Right lobe of liver (tissue), 6 donors: ENCODE measurements around the gene ITPR3. TPM values are rescaled to one million over a fixed set of nuclear protein-coding genes. Genes with fewer than 3 reads are reported as not detected.

Experiments used
- ATAC-seq, 4 donors: fragments of 200-7000 bp; cut with Tn5 transposase; one replicate each; pipeline ENCODE4 v1.9.1; 2020; ENCODE audit warnings: mild to moderate bottlenecking in 4 of 4, moderate library complexity in 4 of 4
- DNase-seq, 3 donors: peaks; one replicate each; pipeline ENCODE4 v3.0.0-alpha.2; 2020
- H3K27ac ChIP-seq, 3 donors: fragments of 200-600 bp; one replicate each; pipeline ENCODE4 v1.8.0; 2022
- H3K27me3 ChIP-seq, 2 donors: fragments of 200-600 bp; one replicate each; pipeline ENCODE4 v1.8.0; 2022
- H3K36me3 ChIP-seq, 4 donors: fragments of 200-600 bp; sonication (generic) in 1 of 4; one replicate each; pipeline versions ENCODE4 v1.5.1 to v1.8.0; 2017 to 2022; ENCODE audit warnings: control low read depth in 1 of 4
- H3K4me1 ChIP-seq, 4 donors: fragments of 200-600 bp; sonication (generic) in 1 of 4; one replicate each; pipeline versions ENCODE4 v1.5.1 to v1.8.0; 2017 to 2022; ENCODE audit warnings: control low read depth in 1 of 4
- H3K4me3 ChIP-seq, 3 donors: fragments of 200-600 bp; one replicate each; pipeline ENCODE4 v1.8.0; 2022
- H3K9me3 ChIP-seq, 4 donors: fragments of 200-600 bp; sonication (generic) in 1 of 4; one replicate each; pipeline versions ENCODE4 v1.5.1 to v1.8.0; 2017 to 2022; ENCODE audit warnings: control low read depth in 1 of 4
- CTCF ChIP-seq, 4 donors: fragments of 200-600 bp in 3 of 4; fragments of 450-650 bp in 1 of 4; IDR thresholded peaks; one replicate each; pipeline versions ENCODE4 v1.5.1 to v1.8.0; 2016 to 2022; ENCODE audit warnings: antibody characterized with exemption in 4 of 4, mild to moderate bottlenecking in 2 of 4
- POLR2A ChIP-seq: fragments of 450-650 bp; IDR thresholded peaks from one replicate; pipeline ENCODE4 v1.6.1; 2017; ENCODE audit warnings: antibody characterized with exemption, mild to moderate bottlenecking
- WGBS: methylation state at CpG from one replicate; pipeline ENCODE4 v1.1.6; 2018; ENCODE audit warnings: low coverage, low lambda C conversion rate; ENCODE audit not compliant: insufficient coverage; ENCODE audit errors: missing lambda C conversion rate; 5-methylcytosine and 5-hydroxymethylcytosine counted together
- intact Hi-C, 2 donors: fragments of 100-400 bp; cut with DNase I; formaldehyde crosslinking; loops; one replicate each; pipeline versions ENCODE4 v1.11.2 to v1.14.1; 2022
- total RNA-seq, 6 experiments: library from RNA; depleted of rRNA in 2 of 6; stranded (reverse); fragments of >200 nt in 2 of 6; fragmentation: NEBNext Ultra II Directional in 3 of 6; extraction: Animal tissue kit (Norgen Biotek cat#: 25700) in 3 of 6; gene quantifications; one replicate each; pipeline versions ENCODE4 v1.1.0 to v1.2.4, GENCODE V29; 2016 to 2023
- donor health status: DM: no; HTN: yes; CAD: no.
- donor health status: DM: no; HTN: no; CAD: no.
- donor health status: DM: no; HTN: no; CAD: no.
- donor health status: DM: no; HTN: yes; CAD: no.
- donor health status: DM: no; HTN: yes; CAD: no.

ITPR3 gene
- total RNA-seq, 6 experiments from 2014 or later = 0.79 to 3.5 (median 1.6) TPM

- no peaks in the 10 kb centered on the region for H3K9me3 ChIP-seq
- WGBS = 47% methylated on average over 3 of the region's 3 CpGs
- ATAC-seq = no peak
- H3K36me3 ChIP-seq = no peaks in the 10 kb centered on the region
- peaks cover 0 to 23% (median 0%) of the 10 kb centered on the region in 4 donors for H3K4me1 ChIP-seq
- intact Hi-C loops = no loop called here
- H3K27me3 ChIP-seq = no peaks in the 10 kb centered on the region
- no peak for DNase-seq
- TF ChIP-seq CTCF (IDR thresholded peaks at IDR 0.05) (no peak), POLR2A (no peak)
- no peak overlapping the region for H3K27ac ChIP-seq
- no peak overlapping the region for H3K4me3 ChIP-seq
These were observed 102.4 kb downstream of the ITPR3 start for GRCh38 chr6:33723371-33724085.

- DNase-seq (peak in 1 of 3 donors; percentile 64), ATAC-seq (peak in 1 of 4 donors; percentile 34)
- Histone ChIP-seq H3K4me3 (no peak overlapping the region), H3K27ac (no peak overlapping the region), H3K4me1 (peaks cover 0 to 23% (median 0%) of the 10 kb centered on the region in 4 donors), H3K36me3 (no peaks in the 10 kb centered on the region), H3K9me3 (no peaks in the 10 kb centered on the region), H3K27me3 (no peaks in the 10 kb centered on the region)
- 82% methylated on average over 11 of the region's 13 CpGs for WGBS
- intact Hi-C loops = no loop called here
- TF ChIP-seq POLR2A = no peak
- TF ChIP-seq CTCF (IDR thresholded peaks at IDR 0.05) = no peak
These were observed 103.2 kb downstream of the ITPR3 start for GRCh38 chr6:33724102-33725023.

GRCh38 chr6:33725222-33725621 is 104.1 kb downstream of the ITPR3 start:
- WGBS = no CpG with 5 or more reads among the region's 14 CpGs
- intact Hi-C loops = no loop called here
- TF ChIP-seq POLR2A (no peak), CTCF (IDR thresholded peaks at IDR 0.05) (no peak)
- H3K9me3 ChIP-seq = no peaks in the 10 kb centered on the region
- no peak overlapping the region for H3K4me3 ChIP-seq
- peaks cover 0 to 23% (median 0%) of the 10 kb centered on the region in 4 donors for H3K4me1 ChIP-seq
- H3K36me3 ChIP-seq = no peaks in the 10 kb centered on the region
- DNase-seq = peak in 1 of 3 donors; percentile 44
- no peak for ATAC-seq
- no peak overlapping the region for H3K27ac ChIP-seq
- no peaks in the 10 kb centered on the region for H3K27me3 ChIP-seq

- Histone ChIP-seq H3K27ac (no peak overlapping the region), H3K27me3 (no peaks in the 10 kb centered on the region), H3K36me3 (no peaks in the 10 kb centered on the region), H3K4me1 (peaks cover 0 to 19% (median 0%) of the 10 kb centered on the region in 4 donors), H3K4me3 (no peak overlapping the region), H3K9me3 (no peaks in the 10 kb centered on the region)
- WGBS = 88% methylated on average over 6 of the region's 7 CpGs
- intact Hi-C loops = no loop called here
- TF ChIP-seq CTCF (IDR thresholded peaks at IDR 0.05) (no peak), POLR2A (no peak)
- peak in 1 of 3 donors; percentile 13 for DNase-seq
- ATAC-seq = no peak
These were observed 105.0 kb downstream of the ITPR3 start for GRCh38 chr6:33725891-33726673.
